ENCODE data around the gene LY86. TPM values are rescaled to one million over a fixed set of nuclear protein-coding genes. Genes with fewer than 3 reads are reported as not detected.

Gene LY86
- total and polyA plus RNA-seq, 2 of the 13 experiments (the other 11 are each of a cell fraction or from before 2014, with no cell fraction given) = not detected

DNA sequence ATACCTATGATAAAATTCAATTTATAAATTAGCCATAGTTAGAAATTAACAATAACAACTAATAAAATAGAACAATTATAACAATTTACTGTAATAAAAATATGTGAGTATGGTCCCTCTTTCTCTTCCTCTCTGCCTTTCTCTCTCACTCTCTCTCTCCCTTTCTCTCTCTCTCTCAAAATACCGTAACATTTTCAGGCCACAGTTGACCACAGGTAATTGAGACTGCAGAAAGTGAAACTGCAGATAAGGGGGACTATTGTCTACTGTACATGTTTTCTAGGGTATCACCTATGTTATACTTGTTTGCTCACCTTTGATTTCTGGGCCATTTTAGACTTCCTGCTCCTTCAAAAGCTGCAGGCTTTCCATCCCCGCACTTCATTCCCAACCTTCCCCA lies 46.8 kb downstream of the LY86 start:
- H3K4me1 ChIP-seq (ENCODE audit: insufficient read depth, low read length) = no peaks in the 10 kb centered on the region
- POLR2A ChIA-PET = no interaction called here
- H4K20me1 ChIP-seq (ENCODE audit: insufficient read depth, low read length) = no peaks in the 10 kb centered on the region
- in situ Hi-C loops (cut with HindIII; ENCODE audit: extremely low pct_ligation_motif_present, low pct_unique_long_range_greater_than_20kb) (no loop called here), intact Hi-C loops (cut with micrococcal nuclease; ENCODE audit: unreplicated experiment) (no loop called here)
- no peaks in the 10 kb centered on the region for H3K36me3 ChIP-seq (replicated peaks in 1 of 2; ENCODE audit: control insufficient read depth in 1 of 2, insufficient read depth in 2 of 2, low read length in 2 of 2)
- H3K4me3 ChIP-seq (replicated peaks in 1 of 3; ENCODE audit: insufficient read depth in 1 of 3, low read depth in 2 of 3, low read length in 3 of 3) = no peak overlapping the region
- CTCF ChIA-PET (ENCODE audit: low intra/inter-chr PET ratio, low total read pairs) = no interaction called here
- BruUV-seq (replicated peaks) = no TSS peak
- FAIRE-seq = no peak
- H3K4me2 ChIP-seq (ENCODE audit: low read depth, low read length) = no peak overlapping the region
- no peaks in the 10 kb centered on the region for H3K9me3 ChIP-seq (ENCODE audit: low read length)
- H3K79me2 ChIP-seq (ENCODE audit: insufficient read depth, low read length) = no peaks in the 10 kb centered on the region
- H3K27ac ChIP-seq (ENCODE audit: extremely low read length, insufficient read depth, low read length) = no peak overlapping the region
- 6% methylated on average over 2 of the region's 2 CpGs for WGBS (ENCODE audit: low lambda C conversion rate)
- no peak for ATAC-seq
- H2AFZ ChIP-seq (ENCODE audit: low read length) = no peak overlapping the region
- H3K27me3 ChIP-seq (ENCODE audit: control insufficient read depth in 1 of 2, insufficient read depth in 2 of 2, low read length in 2 of 2) = peaks cover 0 to 15% of the 10 kb centered on the region in 2 experiments; a peak in 3 of 5 replicates
- DNase-seq (ENCODE audit: low spot score) = no peak
- no peak overlapping the region for H3K9ac ChIP-seq (ENCODE audit: insufficient read depth, low read depth, low read length)
- no peak for TF ChIP-seq PRDM15 (CRISPR knock-in tag; IDR thresholded peaks at IDR 0.05)
- TF ChIP-seq PTBP1 (IDR thresholded peaks at IDR 0.05; ENCODE audit: low read depth, low read length, poor library complexity, severe bottlenecking) = no peak
- no peak for TF ChIP-seq JUND (CRISPR knock-in tag; IDR thresholded peaks at IDR 0.05)
- TF ChIP-seq HOMEZ (CRISPR knock-in tag; IDR thresholded peaks at IDR 0.05; ENCODE audit: low read depth) = no peak
- no peak for TF ChIP-seq ZNF652 (CRISPR knock-in tag; IDR thresholded peaks at IDR 0.05; ENCODE audit: borderline replicate concordance, low read depth)
- no peak for TF ChIP-seq SIX4 (CRISPR knock-in tag; IDR thresholded peaks at IDR 0.05)
- no peak for TF ChIP-seq MED8 (CRISPR knock-in tag; IDR thresholded peaks at IDR 0.05; ENCODE audit: insufficient replicate concordance)
- TF ChIP-seq ZBTB3 (CRISPR knock-in tag; IDR thresholded peaks at IDR 0.05; ENCODE audit: borderline replicate concordance, low read depth) = no peak
- TF ChIP-seq ATF3 (CRISPR knock-in tag; IDR thresholded peaks at IDR 0.05) = no peak
- TF ChIP-seq POGZ (CRISPR knock-in tag; IDR thresholded peaks at IDR 0.05) = no peak
- no peak for TF ChIP-seq CCDC6 (CRISPR knock-in tag; IDR thresholded peaks at IDR 0.05)
- no peak for TF ChIP-seq GZF1 (CRISPR knock-in tag; IDR thresholded peaks at IDR 0.05)
- TF ChIP-seq, protein P1, sequence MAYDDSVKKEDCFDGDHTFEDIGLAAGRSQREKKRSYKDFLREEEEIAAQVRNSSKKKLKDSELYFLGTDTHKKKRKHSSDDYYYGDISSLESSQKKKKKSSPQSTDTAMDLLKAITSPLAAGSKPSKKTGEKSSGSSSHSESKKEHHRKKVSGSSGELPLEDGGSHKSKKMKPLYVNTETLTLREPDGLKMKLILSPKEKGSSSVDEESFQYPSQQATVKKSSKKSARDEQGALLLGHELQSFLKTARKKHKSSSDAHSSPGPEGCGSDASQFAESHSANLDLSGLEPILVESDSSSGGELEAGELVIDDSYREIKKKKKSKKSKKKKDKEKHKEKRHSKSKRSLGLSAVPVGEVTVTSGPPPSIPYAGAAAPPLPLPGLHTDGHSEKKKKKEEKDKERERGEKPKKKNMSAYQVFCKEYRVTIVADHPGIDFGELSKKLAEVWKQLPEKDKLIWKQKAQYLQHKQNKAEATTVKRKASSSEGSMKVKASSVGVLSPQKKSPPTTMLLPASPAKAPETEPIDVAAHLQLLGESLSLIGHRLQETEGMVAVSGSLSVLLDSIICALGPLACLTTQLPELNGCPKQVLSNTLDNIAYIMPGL (CRISPR knock-in tag; IDR thresholded peaks at IDR 0.05; ENCODE audit: borderline replicate concordance in 1 of 2, low read depth in 1 of 2) = no peak
- TF ChIP-seq, protein P2, sequence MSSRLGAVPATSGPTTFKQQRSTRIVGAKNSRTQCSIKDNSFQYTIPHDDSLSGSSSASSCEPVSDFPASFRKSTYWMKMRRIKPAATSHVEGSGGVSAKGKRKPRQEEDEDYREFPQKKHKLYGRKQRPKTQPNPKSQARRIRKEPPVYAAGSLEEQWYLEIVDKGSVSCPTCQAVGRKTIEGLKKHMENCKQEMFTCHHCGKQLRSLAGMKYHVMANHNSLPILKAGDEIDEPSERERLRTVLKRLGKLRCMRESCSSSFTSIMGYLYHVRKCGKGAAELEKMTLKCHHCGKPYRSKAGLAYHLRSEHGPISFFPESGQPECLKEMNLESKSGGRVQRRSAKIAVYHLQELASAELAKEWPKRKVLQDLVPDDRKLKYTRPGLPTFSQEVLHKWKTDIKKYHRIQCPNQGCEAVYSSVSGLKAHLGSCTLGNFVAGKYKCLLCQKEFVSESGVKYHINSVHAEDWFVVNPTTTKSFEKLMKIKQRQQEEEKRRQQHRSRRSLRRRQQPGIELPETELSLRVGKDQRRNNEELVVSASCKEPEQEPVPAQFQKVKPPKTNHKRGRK (CRISPR knock-in tag; IDR thresholded peaks at IDR 0.05) = no peak
- TF ChIP-seq MYPOP (CRISPR knock-in tag; IDR thresholded peaks at IDR 0.05) = no peak
